NB4 (cell line): Measurements from ENCODE around the gene IFI27L1.

Experiments
- MYC ChIP-seq: IDR thresholded peaks from 2 replicates; pipeline ENCODE4 v1.6.1; 2011; ENCODE audit warnings: low read depth, low read length
- POLR2A ChIP-seq: IDR thresholded peaks from 2 replicates; pipeline ENCODE4 v1.6.1; 2011; ENCODE audit warnings: mild to moderate bottlenecking; ENCODE audit not compliant: insufficient read length; ENCODE audit errors: extremely low read depth
- TF ChIP-seq, protein P1 (sequence below): IDR thresholded peaks from one replicate; pipeline ENCODE4 v1.5.1; 2012; ENCODE audit warnings: low read depth, low read length
- TF ChIP-seq, protein P2 (sequence below): IDR thresholded peaks from 2 replicates; pipeline ENCODE4 v1.6.1; 2011; ENCODE audit warnings: low read depth, low read length

DNA sequence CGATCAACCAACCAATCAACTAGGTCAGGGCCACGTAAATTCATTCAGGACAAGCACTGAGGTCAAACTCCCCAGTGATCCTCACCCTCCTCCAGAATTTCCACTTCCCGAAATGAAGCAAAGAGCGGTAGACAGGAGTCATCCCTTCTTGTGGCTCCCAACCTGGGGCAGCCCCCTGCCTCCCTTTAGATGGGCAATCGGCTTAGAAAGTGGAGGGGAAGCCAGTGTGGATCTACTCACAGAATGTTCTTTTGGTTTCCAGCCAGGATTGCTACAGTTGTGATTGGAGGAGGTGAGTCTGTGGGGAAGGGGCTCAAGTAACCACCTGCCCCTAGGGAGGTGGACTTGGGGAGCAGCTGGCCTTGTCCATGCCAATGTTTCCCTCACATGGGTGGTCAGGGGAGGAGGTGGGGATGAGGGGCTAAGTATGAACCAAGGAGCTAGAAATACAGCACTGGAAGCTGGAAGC is 33.5 kb downstream of the IFI27L1 start:
- TF ChIP-seq POLR2A (no peak), MYC (no peak)
- TF ChIP-seq, protein P1, sequence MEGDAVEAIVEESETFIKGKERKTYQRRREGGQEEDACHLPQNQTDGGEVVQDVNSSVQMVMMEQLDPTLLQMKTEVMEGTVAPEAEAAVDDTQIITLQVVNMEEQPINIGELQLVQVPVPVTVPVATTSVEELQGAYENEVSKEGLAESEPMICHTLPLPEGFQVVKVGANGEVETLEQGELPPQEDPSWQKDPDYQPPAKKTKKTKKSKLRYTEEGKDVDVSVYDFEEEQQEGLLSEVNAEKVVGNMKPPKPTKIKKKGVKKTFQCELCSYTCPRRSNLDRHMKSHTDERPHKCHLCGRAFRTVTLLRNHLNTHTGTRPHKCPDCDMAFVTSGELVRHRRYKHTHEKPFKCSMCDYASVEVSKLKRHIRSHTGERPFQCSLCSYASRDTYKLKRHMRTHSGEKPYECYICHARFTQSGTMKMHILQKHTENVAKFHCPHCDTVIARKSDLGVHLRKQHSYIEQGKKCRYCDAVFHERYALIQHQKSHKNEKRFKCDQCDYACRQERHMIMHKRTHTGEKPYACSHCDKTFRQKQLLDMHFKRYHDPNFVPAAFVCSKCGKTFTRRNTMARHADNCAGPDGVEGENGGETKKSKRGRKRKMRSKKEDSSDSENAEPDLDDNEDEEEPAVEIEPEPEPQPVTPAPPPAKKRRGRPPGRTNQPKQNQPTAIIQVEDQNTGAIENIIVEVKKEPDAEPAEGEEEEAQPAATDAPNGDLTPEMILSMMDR = no peak
- TF ChIP-seq, protein P2, sequence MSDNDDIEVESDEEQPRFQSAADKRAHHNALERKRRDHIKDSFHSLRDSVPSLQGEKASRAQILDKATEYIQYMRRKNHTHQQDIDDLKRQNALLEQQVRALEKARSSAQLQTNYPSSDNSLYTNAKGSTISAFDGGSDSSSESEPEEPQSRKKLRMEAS = no peak
